Measurements from ENCODE around the gene SYTL3.

SYTL3 gene

DNA sequence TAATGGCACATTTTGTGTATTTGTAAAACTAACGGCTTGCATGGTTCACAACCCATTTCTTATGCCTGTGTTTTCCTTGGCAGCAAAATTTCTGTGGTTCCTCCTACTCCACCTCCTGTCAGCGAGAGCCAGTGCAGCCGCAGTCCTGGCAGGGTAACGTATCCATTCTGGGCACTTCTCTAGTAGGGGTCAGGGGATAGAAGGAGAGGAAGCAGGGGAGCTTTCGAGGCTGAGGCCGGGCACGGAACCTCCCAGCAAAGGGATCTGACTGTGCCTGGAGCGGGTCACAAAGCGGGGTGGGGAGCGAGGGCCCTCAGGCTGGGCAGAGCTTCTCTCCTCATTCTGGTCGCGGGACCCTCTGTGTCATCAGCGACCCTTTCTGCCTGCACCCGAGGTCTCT lies 58.4 kb downstream of the SYTL3 start:
- no peak for DNase-seq (ENCODE audit: extremely low read depth, low read depth)
- TF ChIP-seq, protein P1, sequence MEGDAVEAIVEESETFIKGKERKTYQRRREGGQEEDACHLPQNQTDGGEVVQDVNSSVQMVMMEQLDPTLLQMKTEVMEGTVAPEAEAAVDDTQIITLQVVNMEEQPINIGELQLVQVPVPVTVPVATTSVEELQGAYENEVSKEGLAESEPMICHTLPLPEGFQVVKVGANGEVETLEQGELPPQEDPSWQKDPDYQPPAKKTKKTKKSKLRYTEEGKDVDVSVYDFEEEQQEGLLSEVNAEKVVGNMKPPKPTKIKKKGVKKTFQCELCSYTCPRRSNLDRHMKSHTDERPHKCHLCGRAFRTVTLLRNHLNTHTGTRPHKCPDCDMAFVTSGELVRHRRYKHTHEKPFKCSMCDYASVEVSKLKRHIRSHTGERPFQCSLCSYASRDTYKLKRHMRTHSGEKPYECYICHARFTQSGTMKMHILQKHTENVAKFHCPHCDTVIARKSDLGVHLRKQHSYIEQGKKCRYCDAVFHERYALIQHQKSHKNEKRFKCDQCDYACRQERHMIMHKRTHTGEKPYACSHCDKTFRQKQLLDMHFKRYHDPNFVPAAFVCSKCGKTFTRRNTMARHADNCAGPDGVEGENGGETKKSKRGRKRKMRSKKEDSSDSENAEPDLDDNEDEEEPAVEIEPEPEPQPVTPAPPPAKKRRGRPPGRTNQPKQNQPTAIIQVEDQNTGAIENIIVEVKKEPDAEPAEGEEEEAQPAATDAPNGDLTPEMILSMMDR (IDR thresholded peaks at IDR 0.05; ENCODE audit: low read depth, low read length) = no peak

DNA sequence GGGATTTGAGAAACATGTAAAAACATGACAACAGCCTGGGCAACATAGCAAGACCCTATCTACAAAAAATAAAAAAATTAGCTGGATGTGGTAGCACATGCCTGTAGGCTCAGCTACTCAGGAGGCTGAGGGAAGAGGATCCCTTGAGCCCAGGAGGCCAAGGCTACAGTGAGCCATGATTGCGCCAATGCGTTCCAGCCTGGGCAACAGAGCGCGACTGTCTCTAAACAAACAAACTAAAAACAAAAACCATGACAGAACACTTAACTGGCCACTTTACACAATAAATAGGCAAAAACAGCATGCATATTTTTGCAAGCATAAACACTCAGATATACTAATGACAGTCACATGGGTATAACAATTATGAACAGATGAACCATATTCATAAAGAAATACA lies 60.0 kb downstream of the SYTL3 start:
- DNase-seq (ENCODE audit: extremely low read depth, low read depth) = no peak
- TF ChIP-seq, protein P1 (IDR thresholded peaks at IDR 0.05; ENCODE audit: low read depth, low read length) = no peak

DNA sequence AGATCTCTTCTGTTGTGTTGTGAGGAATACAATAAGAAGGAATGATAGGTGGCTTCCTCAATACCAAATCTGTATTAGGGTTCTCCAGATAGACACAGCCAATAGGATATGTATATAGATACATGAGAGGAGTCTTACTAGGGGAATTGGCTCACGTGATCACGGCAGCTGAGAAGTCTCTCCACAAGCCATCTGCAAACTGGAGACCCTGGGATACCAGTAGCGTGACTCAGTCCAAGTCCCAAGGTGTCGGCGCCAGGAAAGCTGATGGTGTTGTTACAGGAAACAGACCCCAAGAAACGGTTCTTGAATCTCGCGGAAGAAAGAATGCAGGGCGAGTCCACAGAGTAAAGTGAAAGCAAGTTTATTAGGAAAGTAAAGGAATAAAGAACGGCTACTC lies 61.4 kb downstream of the SYTL3 start:
- TF ChIP-seq, protein P1 (IDR thresholded peaks at IDR 0.05; ENCODE audit: low read depth, low read length) = no peak
- no peak for DNase-seq (ENCODE audit: extremely low read depth, low read depth)

DNA sequence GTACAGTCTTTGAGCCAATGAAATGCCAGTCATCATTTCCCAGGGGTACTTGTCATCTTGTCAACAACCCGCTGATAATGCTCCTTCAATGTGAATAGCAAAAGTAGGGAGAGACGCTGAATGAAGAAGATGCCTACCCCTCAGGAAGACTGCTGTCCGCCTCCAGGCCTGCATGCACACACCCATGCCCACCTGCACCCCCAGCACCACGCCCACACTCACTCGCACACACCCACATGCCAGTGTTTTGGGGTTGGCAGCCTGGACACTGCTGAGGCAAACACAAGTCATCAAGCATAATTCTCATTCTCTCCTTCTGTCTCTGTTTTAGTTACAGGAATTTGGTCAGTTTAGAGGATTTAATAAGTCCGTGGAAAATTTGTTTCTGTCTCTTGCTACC lies 63.6 kb downstream of the SYTL3 start:
- TF ChIP-seq, protein P1 (IDR thresholded peaks at IDR 0.05; ENCODE audit: low read depth, low read length) = no peak
- DNase-seq (ENCODE audit: extremely low read depth, low read depth) = no peak

DNA sequence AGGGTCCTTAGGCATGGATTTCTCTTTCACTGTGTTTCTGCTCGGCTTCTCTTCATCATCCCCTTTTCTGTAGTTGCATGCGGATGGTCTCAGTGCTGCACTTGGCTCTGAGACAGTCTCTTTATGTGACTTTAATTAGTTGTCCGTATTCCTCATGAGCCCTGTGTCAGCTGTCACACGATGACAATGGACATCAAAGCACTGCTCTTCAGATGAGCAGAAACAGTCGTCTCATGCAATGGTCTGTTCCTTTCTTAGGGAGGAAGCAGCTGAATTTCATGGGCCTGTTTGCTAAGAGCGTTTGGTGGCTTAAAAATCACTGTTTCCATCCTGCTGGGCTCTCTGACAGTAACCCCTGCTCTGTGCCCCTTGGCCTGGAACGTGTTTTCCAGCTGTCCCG lies 64.9 kb downstream of the SYTL3 start:
- DNase-seq (ENCODE audit: extremely low read depth, low read depth) = no peak
- TF ChIP-seq, protein P1 (IDR thresholded peaks at IDR 0.05; ENCODE audit: low read depth, low read length) = no peak

DNA sequence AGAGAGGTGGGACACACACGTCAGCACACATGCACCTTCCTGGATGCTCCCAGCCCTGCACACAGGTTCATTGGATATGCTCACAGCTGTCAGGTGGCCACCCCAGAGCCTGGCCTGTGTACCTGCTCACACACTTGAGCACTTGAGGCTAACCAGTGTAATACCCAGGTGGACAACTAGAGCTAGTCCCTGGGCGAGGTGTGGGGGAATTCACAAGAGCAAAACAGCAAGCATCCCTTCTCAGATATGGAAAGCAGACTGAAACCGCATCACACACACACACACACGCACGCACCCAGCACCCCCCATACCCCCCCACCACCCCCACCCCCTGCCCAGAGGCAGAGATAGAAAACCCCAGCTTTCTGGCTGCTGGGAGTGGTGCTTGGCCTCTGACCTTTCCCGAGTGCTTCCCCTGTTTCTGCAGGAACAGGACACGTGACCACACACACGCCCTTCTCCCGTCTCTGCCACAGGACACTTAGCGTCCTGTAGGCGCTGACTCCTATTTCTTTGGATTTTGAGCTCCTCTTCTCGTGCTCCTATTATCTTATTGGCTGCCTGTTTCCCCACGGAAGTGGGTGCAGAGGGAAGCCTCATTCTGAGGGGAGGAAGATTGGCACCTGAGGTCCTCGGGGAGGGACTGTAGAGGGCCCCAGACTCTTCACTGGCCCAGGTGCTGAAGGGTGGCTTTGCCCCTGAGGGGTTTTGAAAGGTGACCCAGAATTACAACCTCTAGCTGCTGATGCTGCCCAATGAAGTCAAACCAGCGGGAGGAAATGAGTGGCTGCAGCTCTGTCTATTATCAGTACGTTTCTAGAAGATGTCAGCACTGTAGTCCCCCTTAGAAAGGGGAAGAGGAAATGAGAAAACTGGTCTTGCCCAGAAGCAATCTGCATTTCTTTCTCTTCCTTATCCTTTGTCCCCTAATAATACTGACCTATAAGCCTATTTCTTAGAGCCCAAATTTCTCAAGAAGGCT lies 65.8 kb downstream of the SYTL3 start:
- no peak for DNase-seq (ENCODE audit: extremely low read depth, low read depth)
- TF ChIP-seq, protein P1 (IDR thresholded peaks at IDR 0.05; ENCODE audit: low read depth, low read length) = no peak
